Spinal cord (tissue), 10 donors: ENCODE measurements around the gene POLDIP2. TPM values are rescaled to one million over a fixed set of nuclear protein-coding genes. Genes with fewer than 3 reads are reported as not detected.

Experiments used
- DNase-seq, 6 donors: peaks; one replicate each; pipeline versions ENCODE4 v3.0.0 to v3.0.0-alpha.2; 2013 to 2015; ENCODE audit warnings: low spot score in 6 of 6, low read depth in 4 of 6
- H3K27ac ChIP-seq: one replicate; pipeline ENCODE4 v1.5.1; 2013; ENCODE audit warnings: low read depth, low read length, control low read depth
- H3K27me3 ChIP-seq: one replicate; pipeline ENCODE4 v1.6.1; 2013; ENCODE audit warnings: low read length; ENCODE audit not compliant: control insufficient read depth, insufficient read depth
- H3K36me3 ChIP-seq: one replicate; pipeline ENCODE4 v1.6.1; 2013; ENCODE audit warnings: low read length; ENCODE audit not compliant: control insufficient read depth, insufficient read depth
- H3K4me1 ChIP-seq: one replicate; pipeline ENCODE4 v1.6.1; 2013; ENCODE audit warnings: low read length; ENCODE audit not compliant: control insufficient read depth, insufficient read depth
- H3K4me3 ChIP-seq: one replicate; pipeline ENCODE4 v1.5.1; 2013; ENCODE audit warnings: low read depth, low read length, control low read depth
- H3K9me3 ChIP-seq: one replicate; pipeline ENCODE4 v1.6.1; 2013; ENCODE audit warnings: low read length; ENCODE audit not compliant: control insufficient read depth, insufficient read depth
- WGBS: methylation state at CpG from one replicate; pipeline ENCODE4 v1.1.5; 2013; ENCODE audit warnings: missing lambda C conversion rate; ENCODE audit not compliant: insufficient coverage; 5-methylcytosine and 5-hydroxymethylcytosine counted together
- polyA plus RNA-seq, 2 donors: library from polyadenylated mRNA; unstranded; fragments of 120-200 nt; gene quantifications; one replicate each; pipeline ENCODE4 v1.2.1, GENCODE V29; 2013; ENCODE audit not compliant: insufficient read length in 2 of 2
- total RNA-seq, 2 donors: library from RNA; depleted of rRNA in 1 of 2; stranded (reverse); fragments of 120-200 nt in 1 of 2; fragments of >200 nt in 1 of 2; gene quantifications; one replicate each; pipeline versions ENCODE4 v1.2.3 to v1.2.4, GENCODE V29; 2013 to 2014
- donor health status: healthy.

Gene POLDIP2
- total and polyA plus RNA-seq, 4 donors = 40.3 to 89.1 (median 85.8) TPM

DNA sequence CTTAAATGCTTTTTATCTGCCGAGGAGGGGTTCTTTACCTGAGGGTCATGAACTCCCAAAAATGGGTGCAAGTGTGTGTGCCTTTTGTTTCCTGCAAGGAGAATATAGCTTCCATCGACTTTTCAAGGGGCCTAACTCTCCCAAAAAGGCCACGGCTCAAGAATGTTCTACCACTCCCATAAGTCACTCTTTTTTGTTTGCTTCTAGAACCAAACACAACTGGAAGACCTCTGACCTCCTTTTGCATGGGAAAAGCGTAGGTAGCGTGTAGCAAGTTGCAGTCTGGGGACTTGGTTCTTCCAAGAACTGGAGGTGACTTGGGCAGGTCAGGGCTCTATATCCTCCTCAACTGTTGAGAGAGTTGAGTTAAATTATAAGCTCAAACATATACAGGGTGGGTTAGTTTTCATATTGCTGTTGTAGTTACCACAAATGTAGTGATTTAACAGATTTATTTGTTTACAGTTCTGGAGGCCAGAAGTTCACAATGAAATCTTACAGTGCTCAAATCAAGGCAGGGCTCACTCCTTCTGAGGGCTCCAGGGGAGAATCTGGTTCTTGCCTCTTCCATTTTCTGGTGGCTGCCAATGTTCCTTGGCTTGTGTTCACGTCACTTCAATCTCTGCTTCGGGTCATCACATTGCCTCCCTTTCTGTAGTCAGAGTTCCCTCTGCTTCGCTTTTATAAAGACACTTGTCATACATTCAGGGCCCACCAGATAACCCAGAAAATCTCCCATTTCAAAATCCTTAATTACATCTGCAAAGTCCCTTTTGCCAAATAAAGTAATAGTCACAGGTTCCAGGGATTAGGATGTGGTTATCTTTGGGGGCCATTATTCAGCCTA, 36.9 kb downstream of the POLDIP2 start:
- Histone ChIP-seq H3K4me3 (no peak overlapping the region), H3K27ac (no peak overlapping the region), H3K36me3 (no peaks in the 10 kb centered on the region), H3K27me3 (no peaks in the 10 kb centered on the region), H3K9me3 (no peaks in the 10 kb centered on the region), H3K4me1 (peaks cover 22% of the 10 kb centered on the region)
- DNase-seq = no peak
- 80% methylated on average over 2 of the region's 8 CpGs for WGBS

- H3K9me3 ChIP-seq = no peaks in the 10 kb centered on the region
- no peak for DNase-seq
- peaks cover 22% of the 10 kb centered on the region for H3K4me1 ChIP-seq
- H3K36me3 ChIP-seq = no peaks in the 10 kb centered on the region
- no peaks in the 10 kb centered on the region for H3K27me3 ChIP-seq
- 0% methylated on average over 7 of the region's 7 CpGs for WGBS
- H3K4me3 ChIP-seq = peak overlapping the region; percentile 79
- peak overlapping the region; percentile 85 for H3K27ac ChIP-seq
Measured at GRCh38 chr17:28319598-28319935, 37.8 kb downstream of the POLDIP2 start.

DNA sequence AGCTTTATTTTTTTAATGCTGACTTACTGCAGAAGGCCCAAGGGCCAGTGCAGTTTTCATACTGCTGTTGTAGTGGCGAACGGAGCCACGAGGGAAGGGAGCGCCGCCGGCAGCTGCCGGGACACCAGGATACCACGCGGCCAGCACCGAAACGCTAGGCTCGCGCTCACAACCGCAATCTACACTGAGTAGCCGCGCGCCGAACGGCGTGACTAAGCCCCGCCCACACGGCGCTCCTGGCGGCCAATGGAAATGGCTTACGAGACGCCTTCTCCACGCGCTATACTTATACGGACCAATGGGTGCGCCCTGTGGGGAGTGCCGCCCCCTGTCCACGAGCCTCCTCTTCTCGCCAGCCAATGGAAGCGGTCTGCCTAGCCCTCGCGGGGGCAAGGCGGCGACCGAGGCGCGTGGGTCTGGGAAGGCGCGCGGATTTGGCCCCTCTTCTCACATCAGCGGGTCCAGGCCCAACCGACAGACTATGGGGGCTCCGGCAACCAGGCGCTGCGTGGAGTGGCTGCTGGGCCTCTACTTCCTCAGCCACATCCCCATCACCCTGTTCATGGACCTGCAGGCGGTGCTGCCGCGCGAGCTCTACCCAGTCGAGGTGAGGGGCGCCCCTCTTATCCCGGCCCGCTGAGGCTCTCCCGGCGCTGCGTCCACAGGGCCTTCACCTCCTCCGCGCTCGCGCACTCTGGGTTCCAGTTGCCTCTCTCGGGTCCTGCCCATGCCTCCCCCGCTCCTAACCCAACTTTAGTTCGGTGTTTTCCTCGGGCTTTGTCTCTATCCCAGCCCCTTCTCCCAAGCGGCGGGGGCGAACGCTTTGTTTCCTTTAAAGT, 38.3 kb downstream of the POLDIP2 start, which contains the start of gene TMEM97:
TMEM97 (plus strand) TSS at position 442 of the 839 bp plus-strand sequence; CDS start at position 482, 40 bp downstream.
- Histone ChIP-seq H3K27me3 (no peaks in the 10 kb centered on the region), H3K4me1 (peaks cover 22% of the 10 kb centered on the region), H3K36me3 (no peaks in the 10 kb centered on the region), H3K9me3 (no peaks in the 10 kb centered on the region), H3K27ac (peak within 1 kb of the TSS; percentile 85), H3K4me3 (peak within 1 kb of the TSS; percentile 79)
- peak; percentile 89 to 99 (median 94) for DNase-seq
- WGBS = 0% methylated on average over 68 of the region's 72 CpGs

DNA sequence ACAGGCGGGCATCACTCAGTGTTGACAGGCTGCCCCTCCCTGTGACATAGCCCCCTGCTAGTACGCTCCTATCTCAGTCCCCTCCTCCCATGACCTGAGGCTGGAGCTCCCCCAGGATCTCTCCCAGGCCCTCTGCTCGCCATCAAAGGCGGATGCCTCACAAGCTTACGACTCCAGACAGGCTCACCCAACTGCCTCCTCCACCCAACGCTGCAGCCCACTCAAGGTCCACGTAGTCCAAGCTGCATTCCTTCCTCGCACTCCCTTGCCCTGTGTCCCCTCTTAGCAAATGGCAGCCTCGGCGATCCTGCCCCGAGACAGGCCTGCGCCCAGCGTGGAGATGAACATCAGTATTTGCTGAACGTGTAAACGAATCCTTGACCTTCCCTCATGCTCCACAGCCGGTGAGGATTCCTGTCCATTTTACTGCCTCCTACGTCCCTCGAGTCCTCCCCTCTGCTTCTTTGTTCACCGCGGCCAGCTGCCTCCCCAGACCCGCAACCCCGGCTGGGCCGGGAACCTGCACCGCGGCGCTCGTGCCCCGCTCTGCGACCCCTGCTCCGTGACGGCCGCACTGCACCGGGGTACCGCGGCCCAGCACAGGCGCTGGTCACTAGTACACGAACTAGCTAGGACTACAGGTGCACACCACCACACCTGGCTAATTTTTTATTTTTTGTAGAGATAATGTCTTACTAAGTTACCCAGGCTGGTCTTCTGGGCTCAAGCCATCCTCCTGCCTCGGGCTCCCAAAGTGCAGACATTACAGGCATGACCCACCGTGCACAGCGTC, 39.2 kb downstream of the POLDIP2 start:
- DNase-seq = peak in 2 of 6 donors; percentile 6 to 16
- peak overlapping the region; percentile 85 for H3K27ac ChIP-seq
- peaks cover 22% of the 10 kb centered on the region for H3K4me1 ChIP-seq
- H3K36me3 ChIP-seq = no peaks in the 10 kb centered on the region
- no peaks in the 10 kb centered on the region for H3K9me3 ChIP-seq
- 5% methylated on average over 29 of the region's 40 CpGs for WGBS
- H3K4me3 ChIP-seq = peak overlapping the region; percentile 79
- no peaks in the 10 kb centered on the region for H3K27me3 ChIP-seq

DNA sequence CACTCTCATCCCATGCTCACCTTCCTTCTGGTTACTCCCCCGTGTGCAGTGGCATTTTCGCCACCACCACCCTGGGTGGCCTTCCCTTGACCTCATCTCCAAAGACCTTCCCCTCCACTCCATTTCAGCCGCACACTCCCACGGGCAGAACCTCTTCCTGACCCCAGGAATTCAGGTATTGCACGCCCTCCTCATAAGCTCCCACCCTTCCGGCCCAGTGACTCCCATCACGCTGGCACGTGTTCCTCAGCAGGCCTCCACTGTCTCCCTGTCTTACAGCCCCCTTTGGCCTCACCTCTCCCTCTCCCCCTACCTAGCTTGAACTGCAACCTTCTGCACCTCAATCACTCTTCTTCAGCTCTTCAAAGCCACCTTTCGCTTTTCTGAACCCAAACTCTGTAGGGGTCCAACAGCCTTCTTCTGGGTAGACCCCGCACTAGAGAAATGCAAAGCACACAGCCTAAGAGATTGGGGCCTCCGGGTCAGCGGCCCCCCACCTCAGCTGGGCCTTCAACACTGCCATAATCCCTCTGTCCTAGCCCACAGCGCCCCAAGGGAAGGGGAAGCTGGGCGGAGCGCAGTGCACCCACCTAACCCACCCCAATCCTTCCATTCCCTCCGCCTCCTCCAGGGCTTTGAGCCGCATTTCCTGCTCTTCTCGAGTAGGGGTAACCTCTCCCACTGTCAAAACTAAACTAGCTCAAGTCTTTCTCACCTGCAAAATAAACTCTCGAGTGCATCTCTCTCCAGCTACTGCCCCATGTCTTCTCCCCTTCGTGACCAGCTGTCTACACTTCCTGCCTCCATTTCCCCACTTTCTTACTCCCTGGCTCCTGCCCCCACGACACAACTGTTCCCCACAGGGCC, 40.0 kb downstream of the POLDIP2 start:
- Histone ChIP-seq H3K27ac (no peak overlapping the region), H3K27me3 (no peaks in the 10 kb centered on the region), H3K9me3 (no peaks in the 10 kb centered on the region), H3K36me3 (no peaks in the 10 kb centered on the region), H3K4me3 (no peak overlapping the region), H3K4me1 (peaks cover 22% of the 10 kb centered on the region)
- no peak for DNase-seq
- 72% methylated on average over 19 of the region's 21 CpGs for WGBS

- no peak for DNase-seq
- Histone ChIP-seq H3K4me3 (no peak overlapping the region), H3K27ac (no peak overlapping the region), H3K36me3 (no peaks in the 10 kb centered on the region), H3K4me1 (peaks cover 22% of the 10 kb centered on the region), H3K9me3 (no peaks in the 10 kb centered on the region), H3K27me3 (no peaks in the 10 kb centered on the region)
- WGBS = no CpG with 5 or more reads among the region's 4 CpGs
Measured at GRCh38 chr17:28315846-28316705, 41.3 kb downstream of the POLDIP2 start.

GRCh38 chr17:28313841-28314240, 43.5 kb downstream of the POLDIP2 start:
- Histone ChIP-seq H3K27ac (no peak overlapping the region), H3K4me1 (peaks cover 15% of the 10 kb centered on the region), H3K36me3 (no peaks in the 10 kb centered on the region), H3K4me3 (no peak overlapping the region), H3K27me3 (no peaks in the 10 kb centered on the region), H3K9me3 (no peaks in the 10 kb centered on the region)
- no peak for DNase-seq
- 85% methylated on average over 1 of the region's 2 CpGs for WGBS

DNA sequence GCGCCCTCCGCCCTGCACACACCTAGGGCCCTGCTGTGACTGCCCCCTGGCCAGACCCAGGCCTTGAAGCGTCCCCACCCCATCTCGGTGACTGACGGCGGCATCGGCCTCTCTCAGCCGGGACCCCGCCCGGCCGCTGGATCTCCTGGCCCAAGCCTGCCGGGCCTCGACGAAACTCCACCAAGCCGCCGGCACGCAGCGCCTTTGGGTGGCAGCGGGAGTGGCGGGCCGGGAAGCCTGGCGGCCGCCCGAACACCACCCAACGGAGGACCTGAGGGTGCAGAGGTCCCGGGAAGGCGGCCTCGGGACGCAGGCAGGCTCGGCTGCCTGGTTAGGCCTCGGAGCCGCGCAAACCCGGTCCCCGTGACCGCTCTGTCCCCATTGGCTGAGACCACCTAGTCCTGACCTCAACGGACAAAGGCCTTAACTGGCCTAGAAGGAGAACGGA, 50.3 kb downstream of the POLDIP2 start:
- no peak overlapping the region for H3K4me3 ChIP-seq
- no peak overlapping the region for H3K27ac ChIP-seq
- H3K27me3 ChIP-seq = peaks cover 22% of the 10 kb centered on the region
- no peaks in the 10 kb centered on the region for H3K36me3 ChIP-seq
- no peaks in the 10 kb centered on the region for H3K9me3 ChIP-seq
- peaks cover 3% of the 10 kb centered on the region for H3K4me1 ChIP-seq
- 17% methylated on average over 32 of the region's 38 CpGs for WGBS
- no peak for DNase-seq
